GM18861 (cell line): ENCODE data around the gene THTPA.
"Not testable (repeated sequence)": the region's sequence is repeated elsewhere in the genome, so short reads cannot be mapped to it uniquely, and the experiment has no call there.

Experiments
- ATAC-seq: cut with Tn5 transposase; IDR thresholded peaks from one replicate; pipeline ENCODE4 v1.9.1; 2021; ENCODE audit not compliant: unreplicated experiment

Gene THTPA

GRCh38 chr14:23609001-23609400 is 52.9 kb downstream of the THTPA start:
- ATAC-seq = no peak

DNA sequence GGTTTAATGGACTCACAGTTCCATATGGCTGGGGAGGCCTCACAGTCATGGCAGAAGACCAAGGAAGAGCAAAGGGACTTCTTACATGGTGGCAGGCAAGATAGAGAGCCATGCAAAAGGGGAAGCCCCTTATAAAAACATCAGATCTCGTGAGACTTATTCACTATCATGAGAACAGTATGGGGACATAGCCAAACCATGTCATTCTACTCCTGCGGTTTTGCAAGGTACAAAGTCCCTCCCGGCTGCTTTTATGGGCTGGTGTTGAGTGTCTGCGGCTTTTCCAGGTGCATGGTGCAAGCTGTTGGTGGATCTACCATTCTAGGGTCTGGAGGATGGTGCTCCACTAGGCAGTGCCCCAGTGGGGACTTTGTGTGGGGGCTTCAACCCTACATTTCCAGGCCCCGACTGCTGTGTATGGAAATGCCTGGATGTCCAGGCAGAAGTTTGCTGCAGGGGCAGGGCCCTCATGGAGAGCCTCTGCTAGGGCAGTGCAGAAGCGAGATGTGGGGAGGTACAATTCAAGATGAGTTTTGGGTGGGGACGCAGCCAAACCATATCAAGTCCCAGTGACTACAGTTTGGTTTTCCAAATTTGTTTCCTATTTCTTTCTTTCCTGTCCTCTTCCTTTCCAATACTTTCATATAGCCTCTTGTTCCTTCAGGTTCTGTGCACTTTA is 53.5 kb downstream of the THTPA start:
- ATAC-seq = not testable (repeated sequence)
